Stimulated activated CD8-positive, alpha-beta memory T cell treated with anti-CD3 and anti-CD28 coated beads, Interleukin-7, amount 100 ng/mL, for 48 hours (primary cell): Measurements from ENCODE around the gene GPR176.

Experiments used
- DNase-seq, 2 donors: peaks; one replicate each; pipeline ENCODE4 v3.0.0-alpha.2; 2020; ENCODE audit warnings: low read depth in 1 of 2; ENCODE audit errors: extremely low read depth in 1 of 2

GPR176 gene

GRCh38 chr15:39860200-39860599 is 59.9 kb downstream of the GPR176 start:
- no peak for DNase-seq

DNA sequence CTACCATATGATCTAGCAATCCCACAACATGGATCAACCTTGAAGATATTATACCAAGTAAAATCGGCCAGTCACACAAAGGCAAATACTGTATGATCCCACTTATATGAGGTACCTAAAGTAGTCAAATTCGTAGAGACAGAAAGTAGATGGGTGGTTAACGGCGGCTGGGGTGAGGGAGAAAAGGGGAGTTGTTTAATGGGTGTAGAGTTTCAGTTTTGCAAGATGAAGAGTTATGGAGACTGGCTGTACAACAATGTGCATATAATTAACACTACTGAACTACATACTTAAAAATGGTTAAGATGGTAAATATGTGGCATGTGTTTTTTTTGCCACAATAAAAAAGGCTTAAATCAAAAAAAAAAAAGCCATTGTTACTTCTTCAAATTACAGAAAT is 60.4 kb downstream of the GPR176 start:
- DNase-seq: no peak

GRCh38 chr15:39857132-39857531 is 62.9 kb downstream of the GPR176 start:
- DNase-seq: no peak

DNA sequence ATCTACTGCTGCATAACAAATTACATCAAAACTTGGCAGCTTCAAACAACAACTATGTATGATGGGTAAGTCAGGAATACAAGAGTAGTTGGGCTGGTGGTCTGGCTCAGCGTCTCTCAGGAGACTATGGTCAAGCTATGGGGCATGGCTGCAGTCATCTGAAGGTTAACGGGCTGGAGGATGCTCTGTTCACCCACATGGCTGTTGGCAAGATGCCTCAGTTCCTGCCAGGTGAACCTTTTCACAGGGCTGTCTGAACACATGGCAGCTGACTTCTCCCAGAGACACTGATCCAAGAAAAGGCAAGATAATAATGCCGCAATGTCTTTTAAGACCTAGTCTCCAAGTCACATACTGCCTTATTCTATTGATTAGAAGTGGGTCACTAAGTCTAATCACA is 63.7 kb downstream of the GPR176 start:
- DNase-seq: no peak

GRCh38 chr15:39855400-39855799 is 64.7 kb downstream of the GPR176 start:
- no peak for DNase-seq

- DNase-seq: no peak
Measured at GRCh38 chr15:39854161-39854560, 65.9 kb downstream of the GPR176 start.

GRCh38 chr15:39852250-39852649 is 67.8 kb downstream of the GPR176 start:
- DNase-seq: no peak

- DNase-seq: no peak
Measured at GRCh38 chr15:39851500-39852092, 68.5 kb downstream of the GPR176 start.

DNA sequence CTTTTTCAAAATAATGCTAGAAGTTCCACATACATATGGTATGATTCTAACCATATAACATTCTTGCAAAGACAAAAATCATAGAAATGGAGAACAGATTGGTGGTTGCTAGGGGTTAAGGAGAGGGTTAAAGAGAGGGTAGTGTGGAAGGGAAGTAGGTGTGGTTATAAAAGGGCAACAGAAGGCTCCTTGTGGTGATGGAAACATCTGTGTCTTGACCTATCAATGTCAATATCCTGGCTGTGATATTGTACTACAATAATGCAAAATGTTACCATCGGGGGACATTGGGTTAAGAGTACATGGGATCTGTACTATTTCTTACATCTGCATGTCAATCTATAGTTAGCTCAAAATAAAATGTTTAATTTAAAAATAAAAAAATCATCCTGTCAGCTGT is 69.6 kb downstream of the GPR176 start:
- DNase-seq: no peak

GRCh38 chr15:39846108-39846507 is 74.0 kb downstream of the GPR176 start:
- DNase-seq: no peak

GRCh38 chr15:39845582-39845981 is 74.5 kb downstream of the GPR176 start:
- no peak for DNase-seq

DNA sequence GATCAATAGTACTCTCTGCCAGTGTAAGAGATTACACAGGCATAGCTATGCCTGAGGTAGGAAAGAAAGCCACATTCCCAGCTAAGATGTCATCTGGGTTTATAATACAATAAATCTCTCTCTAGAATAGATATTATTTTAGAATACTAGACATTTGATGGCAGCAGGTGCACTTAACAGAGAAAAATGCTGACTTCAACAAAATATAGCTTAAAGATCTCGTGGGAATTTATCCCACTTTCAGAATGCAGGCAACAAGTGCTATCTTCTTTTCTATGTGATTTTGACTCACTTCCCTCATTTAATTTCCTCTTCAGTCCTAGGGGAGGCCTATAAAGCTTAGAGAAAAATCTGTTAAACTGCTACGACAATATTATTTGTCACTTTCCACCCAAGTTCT is 76.5 kb downstream of the GPR176 start:
- no peak for DNase-seq

- DNase-seq: no peak
Measured at GRCh38 chr15:39837454-39837853, 82.6 kb downstream of the GPR176 start.

GRCh38 chr15:39835550-39835949 is 84.5 kb downstream of the GPR176 start:
- DNase-seq: no peak

DNA sequence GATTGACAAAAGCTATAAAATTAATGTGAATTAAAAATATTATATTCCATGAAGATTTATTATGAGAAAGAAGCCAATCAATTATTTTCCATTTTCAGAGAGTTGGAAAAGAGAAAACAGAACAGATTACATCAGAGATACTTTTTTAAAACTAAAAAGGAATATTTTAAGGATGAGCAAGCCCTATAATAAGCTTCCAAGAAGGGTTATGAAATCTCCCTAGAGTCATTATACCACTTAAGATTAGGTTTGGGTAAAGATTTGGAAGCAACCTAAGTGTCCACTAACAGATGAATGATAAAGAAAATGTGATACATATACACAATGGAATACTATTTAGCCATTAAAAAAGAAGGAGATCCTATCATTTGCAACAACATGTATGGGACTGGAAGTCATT is 85.8 kb downstream of the GPR176 start:
- DNase-seq: no peak

DNA sequence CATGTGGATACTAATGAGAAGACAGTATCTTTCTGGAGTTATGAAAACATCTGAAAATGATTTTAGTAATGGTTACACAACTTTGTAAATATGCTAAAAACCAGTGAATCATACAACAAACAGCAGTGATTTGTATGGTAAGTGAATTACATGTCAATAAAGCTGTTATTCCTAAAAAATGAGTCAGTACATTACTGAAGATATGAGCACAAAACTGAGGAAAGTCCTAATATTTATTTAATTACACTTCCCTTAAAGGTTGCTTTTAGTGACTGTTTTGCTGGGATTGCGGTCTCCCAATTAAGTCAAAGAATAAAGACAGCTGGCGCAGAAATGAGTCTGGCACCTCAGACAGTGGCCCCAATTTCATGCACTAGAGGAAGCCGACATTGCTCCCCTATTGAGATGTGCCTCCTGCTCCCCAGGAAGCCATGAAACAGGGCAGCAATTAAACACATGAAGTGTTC is 86.5 kb downstream of the GPR176 start:
- no peak for DNase-seq

- no peak for DNase-seq
Measured at GRCh38 chr15:39830166-39830565, 89.9 kb downstream of the GPR176 start.

DNA sequence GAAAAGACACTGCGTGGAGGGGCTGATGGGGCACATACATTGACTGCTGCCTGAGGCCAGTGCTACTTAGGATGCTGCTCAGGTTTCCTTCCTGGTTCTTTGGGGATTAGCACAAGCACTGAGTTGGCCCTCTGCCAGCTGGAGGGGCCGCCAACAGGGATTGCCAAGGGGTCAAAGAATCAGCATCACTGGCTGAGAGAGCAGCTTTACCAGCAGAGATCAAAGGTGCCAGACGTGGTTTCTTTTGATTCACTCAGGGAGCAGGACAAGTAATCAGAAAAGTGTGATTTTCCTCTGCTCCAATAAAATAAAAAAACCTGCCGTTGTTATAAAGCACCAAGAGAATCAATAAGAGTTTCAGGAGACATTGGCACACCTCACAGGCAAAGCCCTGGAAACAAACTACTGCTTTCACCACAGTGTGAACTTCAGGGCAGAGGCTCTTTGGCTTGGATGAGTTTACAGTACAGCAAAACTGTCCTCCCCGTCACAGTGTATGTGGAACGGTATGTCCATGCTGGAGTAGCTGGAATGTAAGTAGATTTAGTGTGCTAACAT is 91.6 kb downstream of the GPR176 start:
- no peak for DNase-seq

- DNase-seq: no peak
Measured at GRCh38 chr15:39826975-39827374, 93.1 kb downstream of the GPR176 start.

GRCh38 chr15:39823634-39824033 is 96.4 kb downstream of the GPR176 start:
- DNase-seq: no peak

DNA sequence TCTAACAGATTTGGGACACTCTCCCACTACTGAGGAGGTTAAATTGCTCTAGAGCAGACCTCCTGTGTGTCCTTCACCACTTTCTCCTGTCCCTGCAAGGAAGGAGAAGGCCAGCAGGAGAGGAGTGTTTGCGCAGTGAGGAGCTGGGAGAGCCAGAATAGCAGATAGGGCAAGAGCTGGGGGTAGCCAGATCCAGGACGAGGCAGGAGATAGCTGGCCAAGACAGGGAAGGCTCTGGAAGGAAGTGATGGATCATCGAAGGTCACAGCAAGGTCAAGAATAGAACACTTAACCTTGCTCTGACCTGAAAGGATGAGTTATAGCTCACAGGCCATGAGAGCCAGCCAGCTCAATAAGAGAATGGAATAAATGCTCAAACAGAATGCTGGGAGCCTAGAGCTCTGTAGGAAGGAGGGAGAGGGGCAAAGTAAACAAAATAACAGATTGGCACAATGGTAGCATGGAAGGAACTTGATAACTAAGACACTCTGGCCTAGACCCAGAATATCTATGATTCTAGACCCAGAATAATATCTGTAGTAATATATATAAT is 99.9 kb downstream of the GPR176 start:
- no peak for DNase-seq

DNA sequence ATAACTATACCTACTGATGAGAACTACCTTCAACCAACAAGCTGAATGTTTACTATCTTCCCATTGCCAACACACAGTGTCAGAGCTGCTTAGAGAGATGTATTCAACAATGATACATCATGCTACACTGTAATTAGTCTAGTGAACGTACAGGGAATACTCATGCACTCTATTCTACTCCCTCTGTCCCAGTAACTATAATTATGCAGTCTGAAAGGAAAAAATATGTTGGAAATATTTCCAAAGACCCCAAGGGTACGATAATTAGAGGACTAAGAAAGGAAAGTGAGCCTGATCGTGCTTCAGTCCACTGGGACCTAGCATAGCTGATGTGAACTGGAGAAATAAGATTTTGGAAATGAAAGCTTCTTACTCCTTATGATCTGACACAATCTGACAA is 100.5 kb downstream of the GPR176 start:
- no peak for DNase-seq

DNA sequence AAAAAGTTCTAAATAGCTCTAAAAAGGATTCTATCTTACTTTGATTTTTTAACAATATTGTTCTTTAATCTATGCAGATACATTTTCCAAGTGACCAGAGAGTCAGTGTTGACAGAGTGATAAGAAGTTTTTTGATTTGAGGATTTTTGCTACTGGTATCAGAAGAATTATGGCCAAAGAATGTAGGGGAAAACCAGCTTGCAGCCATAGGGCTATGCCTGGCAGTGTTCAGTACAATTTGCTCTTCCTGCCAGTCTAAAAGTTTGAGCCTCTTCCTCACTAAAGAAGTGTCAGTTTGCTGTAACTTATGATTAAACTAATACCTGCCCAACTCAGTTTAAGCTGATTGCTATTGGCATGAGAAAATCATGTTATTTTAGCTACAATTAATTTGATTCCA is 102.2 kb downstream of the GPR176 start:
- no peak for DNase-seq
